H9 (cell line): ENCODE measurements around the gene LTBP2. TPM values are rescaled to one million over a fixed set of nuclear protein-coding genes. Genes with fewer than 3 reads are reported as not detected.

Experiments used
- DNase-seq: peaks from one replicate; pipeline ENCODE4 v3.0.0-alpha.2; 2017
- H2AFZ ChIP-seq: one replicate; pipeline ENCODE4 v1.6.1; 2013; ENCODE audit warnings: mild to moderate bottlenecking, low read length, control low read depth, moderate library complexity
- H2AK5ac ChIP-seq: 2 replicates; pipeline ENCODE4 v1.6.1; 2013; ENCODE audit warnings: low read length, control low read depth, mixed read lengths; ENCODE audit not compliant: insufficient read length
- H2BK120ac ChIP-seq: one replicate; pipeline ENCODE4 v1.6.1; 2013; ENCODE audit warnings: low read depth, mild to moderate bottlenecking, low read length, control low read depth, inconsistent platforms; ENCODE audit not compliant: poor library complexity, severe bottlenecking
- H2BK12ac ChIP-seq: 2 replicates; pipeline ENCODE4 v1.6.1; 2013; ENCODE audit warnings: low read length, control low read depth, mixed read lengths, low read depth; ENCODE audit not compliant: insufficient read length
- H2BK15ac ChIP-seq: 2 replicates; pipeline ENCODE4 v1.6.1; 2013; ENCODE audit warnings: low read depth, low read length, control low read depth
- H2BK20ac ChIP-seq: one replicate; pipeline ENCODE4 v1.6.1; 2013; ENCODE audit warnings: low read depth, mild to moderate bottlenecking, low read length, control low read depth, inconsistent platforms; ENCODE audit not compliant: poor library complexity, severe bottlenecking
- H2BK5ac ChIP-seq: 2 replicates; pipeline ENCODE4 v1.6.1; 2013; ENCODE audit warnings: low read length, control low read depth, mixed read lengths; ENCODE audit not compliant: insufficient read length
- H3K14ac ChIP-seq: 2 replicates; pipeline ENCODE4 v1.6.1; 2013; ENCODE audit warnings: low read length, control low read depth; ENCODE audit not compliant: insufficient read depth
- H3K18ac ChIP-seq: 2 replicates; pipeline ENCODE4 v1.6.1; 2013; ENCODE audit warnings: low read depth, mild to moderate bottlenecking, mixed read lengths, low read length, control low read depth; ENCODE audit not compliant: insufficient read length
- H3K23ac ChIP-seq: 2 replicates; pipeline ENCODE4 v1.6.1; 2013; ENCODE audit warnings: low read length, control low read depth, mixed read lengths, low read depth; ENCODE audit not compliant: insufficient read length
- H3K23me2 ChIP-seq: 2 replicates; pipeline ENCODE4 v1.6.1; 2013; ENCODE audit warnings: low read depth, mild to moderate bottlenecking, mixed read lengths, low read length, control low read depth; ENCODE audit not compliant: insufficient read length, poor library complexity, severe bottlenecking
- H3K27ac ChIP-seq: 2 replicates; pipeline ENCODE4 v1.5.1; 2013; ENCODE audit warnings: low read length, control low read depth, mixed read lengths, low read depth; ENCODE audit not compliant: insufficient read length
- H3K27me3 ChIP-seq: 2 replicates; pipeline ENCODE4 v1.6.1; 2013; ENCODE audit warnings: low read length, control low read depth, inconsistent platforms; ENCODE audit not compliant: insufficient read depth
- H3K4ac ChIP-seq: 2 replicates; pipeline ENCODE4 v1.6.1; 2013; ENCODE audit warnings: low read depth, mild to moderate bottlenecking, control low read depth, inconsistent platforms, low read length, moderate library complexity
- H3K4me1 ChIP-seq: 2 replicates; pipeline ENCODE4 v1.6.1; 2013; ENCODE audit warnings: low read length, control low read depth, inconsistent platforms; ENCODE audit not compliant: insufficient read depth
- H3K4me2 ChIP-seq: 2 replicates; pipeline ENCODE4 v1.6.1; 2013; ENCODE audit warnings: low read length, control low read depth, mixed read lengths; ENCODE audit not compliant: insufficient read length, insufficient read depth
- H3K56ac ChIP-seq: 2 replicates; pipeline ENCODE4 v1.6.1; 2013; ENCODE audit warnings: low read depth, mild to moderate bottlenecking, mixed read lengths, low read length, control low read depth; ENCODE audit not compliant: insufficient read length
- H3K79me1 ChIP-seq: 2 replicates; pipeline ENCODE4 v1.6.1; 2013; ENCODE audit warnings: low read depth, mild to moderate bottlenecking, moderate library complexity, low read length, control low read depth, inconsistent platforms; ENCODE audit not compliant: insufficient read depth, poor library complexity, severe bottlenecking
- H3K79me2 ChIP-seq: 2 replicates; pipeline ENCODE4 v1.6.1; 2013; ENCODE audit warnings: low read length, control low read depth, inconsistent platforms; ENCODE audit not compliant: insufficient read depth
- H3K9ac ChIP-seq: 2 replicates; pipeline ENCODE4 v1.6.1; 2013; ENCODE audit warnings: low read length, control low read depth, mixed read lengths; ENCODE audit not compliant: insufficient read length; ENCODE audit errors: extremely low read depth
- H3K9me3 ChIP-seq: one replicate; pipeline ENCODE4 v1.6.1; 2013; ENCODE audit warnings: low read depth, low read length, inconsistent platforms; ENCODE audit not compliant: control insufficient read depth
- H3T11ph ChIP-seq: one replicate; pipeline ENCODE4 v1.6.1; 2013; ENCODE audit warnings: mild to moderate bottlenecking, low read length, control low read depth, inconsistent platforms
- H4K20me1 ChIP-seq: one replicate; pipeline ENCODE4 v1.6.1; 2013; ENCODE audit not compliant: control insufficient read depth, insufficient read length, insufficient read depth
- H4K5ac ChIP-seq: 2 replicates; pipeline ENCODE4 v1.6.1; 2013; ENCODE audit warnings: low read depth, mild to moderate bottlenecking, mixed read lengths, low read length, control low read depth; ENCODE audit not compliant: insufficient read length
- H4K8ac ChIP-seq: replicated peaks from 2 replicates; pipeline ENCODE4 v1.6.1; 2013; ENCODE audit warnings: low read length, control low read depth, mixed read lengths, low read depth; ENCODE audit not compliant: insufficient read length
- H4K91ac ChIP-seq: 2 replicates; pipeline ENCODE4 v1.6.1; 2013; ENCODE audit warnings: low read depth, mild to moderate bottlenecking, moderate library complexity, mixed read lengths, low read length, control low read depth; ENCODE audit not compliant: insufficient read length
- H3K27ac Mint-ChIP-seq, 3 experiments: 2 replicates in 2 of 3; 3 replicates in 1 of 3; pipeline ENCODE4 v1.8.0; 2020 to 2021; ENCODE audit warnings: mixed read lengths in 3 of 3, mild to moderate bottlenecking in 1 of 3, moderate library complexity in 1 of 3
- H3K27me3 Mint-ChIP-seq: 2 replicates; pipeline ENCODE4 v1.8.0; 2021; ENCODE audit warnings: low read depth, mild to moderate bottlenecking, moderate library complexity, mixed read lengths
- H3K36me3 Mint-ChIP-seq, 3 experiments: 2 replicates in 2 of 3; 3 replicates in 1 of 3; pipeline ENCODE4 v1.8.0; 2020 to 2021; ENCODE audit warnings: low read depth in 3 of 3, mixed read lengths in 3 of 3; ENCODE audit not compliant: insufficient read depth in 1 of 3
- H3K4me1 Mint-ChIP-seq, 2 experiments: 2 replicates each; pipeline ENCODE4 v1.8.0; 2020; ENCODE audit warnings: mixed read lengths in 2 of 2
- H3K4me3 Mint-ChIP-seq, 2 experiments: 2 replicates in 1 of 2; 3 replicates in 1 of 2; pipeline ENCODE4 v1.8.0; 2020 to 2021; ENCODE audit warnings: mild to moderate bottlenecking in 2 of 2, mixed read lengths in 2 of 2, moderate library complexity in 1 of 2
- H3K9me3 Mint-ChIP-seq, 2 experiments: 2 replicates in 1 of 2; 3 replicates in 1 of 2; pipeline ENCODE4 v1.8.0; 2020; ENCODE audit warnings: mild to moderate bottlenecking in 2 of 2, mixed read lengths in 2 of 2, moderate library complexity in 1 of 2
- WGBS: extraction: QIAGEN DNeasy Blood & Tissue Kit; methylation state at CpG from one replicate; pipeline ENCODE4 v1.1.7; 2013; ENCODE audit warnings: missing lambda C conversion rate, low lambda C conversion rate, mixed read lengths; ENCODE audit not compliant: insufficient read length; ENCODE audit errors: extremely low coverage; 5-methylcytosine and 5-hydroxymethylcytosine counted together
- total RNA-seq: library from RNA; stranded (reverse); gene quantifications from 2 replicates; pipeline ENCODE4 v1.2.1, GENCODE V29; 2021
- TF ChIP-seq, protein P1 (sequence below): fragments of 200-600 bp; sonication (generic); conservative IDR thresholded peaks from 3 replicates; pipeline ENCODE4 v1.8.0; 2021; ENCODE audit warnings: antibody characterized with exemption, mild to moderate bottlenecking

Gene LTBP2
- total RNA-seq, 1 experiment from 2014 or later, result 0.77 TPM

GRCh38 chr14:74595006-74595735, 16.9 kb downstream of the LTBP2 start:
- Mint-ChIP-seq H3K4me1 (no peaks in the 10 kb centered on the region), H3K36me3 (no peaks in the 10 kb centered on the region), H3K9me3 (no peaks in the 10 kb centered on the region), H3K27ac (no peak overlapping the region), H3K4me3 (no peak overlapping the region), H3K27me3 (peaks cover 2% of the 10 kb centered on the region)
- Histone ChIP-seq H4K20me1 (no peaks in the 10 kb centered on the region), H2BK20ac (no peak overlapping the region), H3K14ac (no peak overlapping the region; the same call in 1 of the 2 replicates), H3K79me1 (no peaks in the 10 kb centered on the region), H3K79me2 (no peaks in the 10 kb centered on the region), H3K27me3 (no peaks in the 10 kb centered on the region), H3K4me2 (no peak overlapping the region), H3K4ac (no peak overlapping the region), H3K23ac (no peak overlapping the region), H3K9me3 (no peaks in the 10 kb centered on the region), H4K5ac (no peak overlapping the region), H2BK120ac (no peak overlapping the region), H4K8ac (no peak overlapping the region), H3K18ac (no peak overlapping the region), H3K4me1 (no peaks in the 10 kb centered on the region), H3K23me2 (no peaks in the 10 kb centered on the region), H4K91ac (no peak overlapping the region), H2BK12ac (no peak overlapping the region), H3K9ac (no peak overlapping the region), H3T11ph (no peak overlapping the region), H2AK5ac (no peak overlapping the region), H2BK5ac (no peak overlapping the region), H3K27ac (no peak overlapping the region), H3K56ac (no peak overlapping the region), H2BK15ac (no peak overlapping the region), H2AFZ (no peak overlapping the region)
- DNase-seq, result no peak
- TF ChIP-seq, protein P1, sequence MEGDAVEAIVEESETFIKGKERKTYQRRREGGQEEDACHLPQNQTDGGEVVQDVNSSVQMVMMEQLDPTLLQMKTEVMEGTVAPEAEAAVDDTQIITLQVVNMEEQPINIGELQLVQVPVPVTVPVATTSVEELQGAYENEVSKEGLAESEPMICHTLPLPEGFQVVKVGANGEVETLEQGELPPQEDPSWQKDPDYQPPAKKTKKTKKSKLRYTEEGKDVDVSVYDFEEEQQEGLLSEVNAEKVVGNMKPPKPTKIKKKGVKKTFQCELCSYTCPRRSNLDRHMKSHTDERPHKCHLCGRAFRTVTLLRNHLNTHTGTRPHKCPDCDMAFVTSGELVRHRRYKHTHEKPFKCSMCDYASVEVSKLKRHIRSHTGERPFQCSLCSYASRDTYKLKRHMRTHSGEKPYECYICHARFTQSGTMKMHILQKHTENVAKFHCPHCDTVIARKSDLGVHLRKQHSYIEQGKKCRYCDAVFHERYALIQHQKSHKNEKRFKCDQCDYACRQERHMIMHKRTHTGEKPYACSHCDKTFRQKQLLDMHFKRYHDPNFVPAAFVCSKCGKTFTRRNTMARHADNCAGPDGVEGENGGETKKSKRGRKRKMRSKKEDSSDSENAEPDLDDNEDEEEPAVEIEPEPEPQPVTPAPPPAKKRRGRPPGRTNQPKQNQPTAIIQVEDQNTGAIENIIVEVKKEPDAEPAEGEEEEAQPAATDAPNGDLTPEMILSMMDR, result no peak
- WGBS, result no CpG with 5 or more reads among the region's 15 CpGs
